Omental fat pad (tissue), 4 donors: Measurements from ENCODE around the gene PIP5K1B. TPM values are rescaled to one million over a fixed set of nuclear protein-coding genes. Genes with fewer than 3 reads are reported as not detected.

ENCODE experiments used
- ATAC-seq: fragments of 150-250 bp; one replicate; pipeline ENCODE4 v1.9.1; 2016; ENCODE audit warnings: mild to moderate bottlenecking, moderate library complexity; ENCODE audit not compliant: low FRiP score
- DNase-seq: peaks from one replicate; pipeline ENCODE4 v3.0.0-alpha.2; 2019; ENCODE audit warnings: low spot score
- total RNA-seq, 4 donors: library from RNA; depleted of rRNA; stranded (reverse); fragments of >200 nt; gene quantifications; one replicate each; pipeline ENCODE4 v1.1.0, GENCODE V29; 2016
- TF ChIP-seq, protein P1 (sequence below), 3 donors: fragments of 450-650 bp; IDR thresholded peaks; one replicate each; pipeline ENCODE4 v1.5.1; 2016 to 2017; ENCODE audit warnings: antibody characterized with exemption in 3 of 3, mild to moderate bottlenecking in 3 of 3, moderate library complexity in 2 of 3

PIP5K1B gene
- total RNA-seq, 4 donors from 2014 or later = 1.9 to 14.3 (median 3.2) TPM

DNA sequence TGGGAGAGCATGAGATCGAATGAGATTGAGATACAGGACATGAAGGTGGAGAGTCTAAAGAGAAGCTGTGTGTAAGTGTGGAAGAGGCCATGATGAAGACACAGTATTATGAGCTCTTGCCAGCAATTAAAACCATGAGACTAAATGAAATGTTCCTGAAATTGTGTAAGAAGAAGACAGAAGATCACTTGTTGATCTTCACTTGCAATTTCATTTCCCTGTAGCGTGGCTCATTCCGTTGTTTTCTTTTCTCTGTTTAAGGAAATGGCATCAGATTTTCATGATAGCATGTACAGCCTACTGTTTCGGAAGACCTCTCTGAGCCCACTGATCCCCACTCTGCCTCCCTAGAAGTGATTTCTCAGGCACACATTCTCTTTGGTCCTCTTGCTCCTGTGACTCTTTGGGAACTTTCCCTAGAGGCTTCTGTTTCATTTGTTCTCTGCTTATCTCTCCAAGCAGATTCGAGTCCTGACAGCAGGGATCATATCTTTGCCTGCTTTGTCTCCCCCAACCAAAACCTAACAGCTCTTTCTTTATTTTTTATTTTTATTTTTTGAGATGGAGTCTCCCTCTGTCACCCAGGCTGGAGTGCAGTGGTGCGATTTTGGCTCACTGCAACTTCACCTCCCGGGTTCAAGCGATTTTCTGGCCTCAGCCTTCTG lies 16.8 kb downstream of the PIP5K1B start:
- TF ChIP-seq, protein P1, sequence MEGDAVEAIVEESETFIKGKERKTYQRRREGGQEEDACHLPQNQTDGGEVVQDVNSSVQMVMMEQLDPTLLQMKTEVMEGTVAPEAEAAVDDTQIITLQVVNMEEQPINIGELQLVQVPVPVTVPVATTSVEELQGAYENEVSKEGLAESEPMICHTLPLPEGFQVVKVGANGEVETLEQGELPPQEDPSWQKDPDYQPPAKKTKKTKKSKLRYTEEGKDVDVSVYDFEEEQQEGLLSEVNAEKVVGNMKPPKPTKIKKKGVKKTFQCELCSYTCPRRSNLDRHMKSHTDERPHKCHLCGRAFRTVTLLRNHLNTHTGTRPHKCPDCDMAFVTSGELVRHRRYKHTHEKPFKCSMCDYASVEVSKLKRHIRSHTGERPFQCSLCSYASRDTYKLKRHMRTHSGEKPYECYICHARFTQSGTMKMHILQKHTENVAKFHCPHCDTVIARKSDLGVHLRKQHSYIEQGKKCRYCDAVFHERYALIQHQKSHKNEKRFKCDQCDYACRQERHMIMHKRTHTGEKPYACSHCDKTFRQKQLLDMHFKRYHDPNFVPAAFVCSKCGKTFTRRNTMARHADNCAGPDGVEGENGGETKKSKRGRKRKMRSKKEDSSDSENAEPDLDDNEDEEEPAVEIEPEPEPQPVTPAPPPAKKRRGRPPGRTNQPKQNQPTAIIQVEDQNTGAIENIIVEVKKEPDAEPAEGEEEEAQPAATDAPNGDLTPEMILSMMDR (IDR thresholded peaks at IDR 0.05) = no peak
- ATAC-seq (no peak), DNase-seq (no peak)

DNA sequence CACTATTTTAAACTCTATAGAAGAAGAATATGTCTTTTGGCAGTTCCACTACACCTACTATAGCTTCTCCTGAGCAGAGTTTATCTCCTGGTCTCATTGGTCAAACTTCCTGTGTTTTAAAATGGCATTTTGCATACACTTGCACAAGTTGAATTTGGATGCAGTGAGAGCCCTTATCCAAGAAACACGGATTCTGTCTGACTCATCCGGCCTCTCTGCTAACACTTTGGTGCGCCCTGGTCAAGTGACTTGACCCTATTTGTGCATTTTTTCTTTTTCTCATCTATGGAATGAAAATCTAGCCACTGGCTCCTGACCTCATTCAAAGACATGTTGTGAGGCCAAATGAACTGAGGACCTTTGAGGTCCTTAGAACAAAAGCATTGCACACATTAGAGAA lies 20.0 kb downstream of the PIP5K1B start:
- TF ChIP-seq, protein P1 (IDR thresholded peaks at IDR 0.05) = no peak
- DNase-seq = no peak
- ATAC-seq = no peak

DNA sequence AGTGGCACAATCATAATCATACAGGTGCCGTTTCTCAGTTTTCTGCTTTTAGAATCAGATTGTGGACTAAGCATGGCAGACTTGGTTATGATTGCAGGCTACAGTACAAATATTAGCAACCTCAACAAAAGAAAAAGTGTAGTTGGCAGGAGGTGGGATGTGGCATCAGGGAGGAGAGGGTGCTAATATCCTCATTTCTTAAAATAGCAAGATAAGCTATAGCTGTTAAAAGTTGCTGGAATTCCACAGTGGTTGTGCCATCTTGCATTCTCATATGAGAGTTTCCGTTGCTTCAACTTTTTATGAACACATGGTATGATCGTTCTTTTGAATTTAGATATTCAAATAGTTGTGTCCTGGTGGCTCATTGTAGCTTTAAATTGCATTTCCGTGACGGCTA lies 21.4 kb downstream of the PIP5K1B start:
- TF ChIP-seq, protein P1 (IDR thresholded peaks at IDR 0.05) = no peak
- DNase-seq (no peak), ATAC-seq (no peak)

DNA sequence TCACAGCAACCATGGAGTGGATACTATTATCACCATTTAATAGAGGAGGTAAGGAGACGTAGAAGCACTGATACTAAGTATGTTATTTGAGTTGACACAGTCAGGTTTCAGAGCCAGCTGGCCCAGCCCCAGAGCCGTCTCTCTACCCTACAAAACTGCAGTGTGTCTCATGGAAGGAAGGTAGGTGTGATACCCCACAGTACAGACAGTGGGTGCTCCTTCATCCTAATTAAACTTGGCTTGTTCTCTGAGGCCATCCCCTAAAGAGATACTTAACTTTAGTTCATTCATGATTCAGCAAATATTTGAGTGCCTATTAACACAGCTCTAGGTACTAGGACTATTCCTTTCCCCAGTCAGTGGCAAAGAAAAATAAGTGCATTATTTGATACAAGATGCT lies 22.6 kb downstream of the PIP5K1B start:
- TF ChIP-seq, protein P1 (IDR thresholded peaks at IDR 0.05) = no peak
- no peak for ATAC-seq
- DNase-seq = no peak

DNA sequence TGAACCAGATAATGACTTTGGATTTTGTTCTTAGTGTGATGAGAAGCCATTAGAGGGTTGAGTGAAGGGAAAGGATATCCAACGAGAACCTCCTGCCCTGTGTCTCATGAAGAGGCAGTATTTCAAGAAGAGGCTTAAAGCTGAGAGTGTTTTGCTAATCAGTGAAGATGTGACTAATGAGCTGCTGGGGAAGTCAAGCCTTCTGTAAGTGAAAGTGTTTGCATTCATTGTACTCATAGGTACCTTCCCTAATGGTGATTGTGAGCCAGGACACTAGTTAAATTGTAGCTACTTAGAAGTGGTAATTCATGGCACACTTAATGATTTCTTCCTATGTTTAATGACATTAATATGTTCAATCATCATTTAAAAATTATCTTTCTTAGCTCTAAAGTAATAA lies 23.7 kb downstream of the PIP5K1B start:
- ATAC-seq (no peak), DNase-seq (no peak)
- TF ChIP-seq, protein P1 (IDR thresholded peaks at IDR 0.05) = no peak

DNA sequence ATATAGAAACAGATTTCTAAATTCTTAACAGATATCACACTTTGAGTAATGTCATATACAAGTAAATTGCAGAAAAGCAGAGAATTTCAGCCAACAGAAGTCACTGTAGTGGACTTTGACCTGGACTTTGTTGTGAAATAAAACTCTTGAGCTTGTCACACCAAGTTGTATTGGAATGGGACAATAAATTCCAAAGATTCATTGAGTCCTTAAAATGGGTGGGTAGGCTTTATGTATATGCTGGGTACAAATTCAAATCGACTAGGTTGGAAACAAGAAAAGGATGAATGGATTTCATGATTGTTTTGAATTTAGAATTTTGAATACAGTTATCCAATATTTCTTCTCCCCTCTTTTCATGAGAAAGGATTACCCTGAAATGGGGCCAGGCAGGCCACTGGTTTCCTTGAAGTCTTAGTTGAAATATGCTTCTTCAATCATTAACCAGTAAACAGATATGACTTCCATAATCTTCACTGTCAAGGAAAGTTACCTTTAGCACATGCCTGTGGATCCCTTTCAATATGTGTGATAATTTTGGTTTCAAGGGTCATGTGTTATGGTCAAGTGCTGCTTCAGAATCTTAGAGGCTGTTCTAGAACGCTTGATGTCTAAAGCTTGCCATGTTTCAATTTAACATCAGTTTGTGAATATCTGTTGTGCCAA lies 25.7 kb downstream of the PIP5K1B start:
- DNase-seq (no peak), ATAC-seq (no peak)
- TF ChIP-seq, protein P1 (IDR thresholded peaks at IDR 0.05) = no peak

DNA sequence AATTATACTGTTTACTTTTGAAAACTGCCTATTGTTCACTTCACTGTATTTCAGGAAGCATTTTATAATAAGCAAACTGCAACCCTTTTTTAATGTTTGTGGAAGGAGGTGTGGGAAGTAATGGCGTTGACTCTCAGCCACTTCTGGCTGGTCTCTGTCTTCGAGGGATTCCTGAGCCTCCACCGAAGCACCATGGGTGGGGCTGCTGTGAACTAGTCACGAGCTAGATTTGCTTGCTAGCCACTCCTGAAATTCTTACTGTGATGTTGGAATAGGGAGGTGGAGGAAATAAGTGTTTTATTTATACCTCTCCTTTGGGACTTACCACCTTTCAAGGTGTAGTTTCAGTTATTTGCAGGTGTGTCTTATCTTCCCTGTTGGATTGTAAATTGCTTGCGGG lies 26.8 kb downstream of the PIP5K1B start:
- TF ChIP-seq, protein P1 (IDR thresholded peaks at IDR 0.05) = no peak

More for the DNA sequence above, 26.8 kb downstream of the PIP5K1B start:
- DNase-seq (no peak), ATAC-seq (no peak)
